Measurements from ENCODE around the gene AMBRA1. TPM values are rescaled to one million over a fixed set of nuclear protein-coding genes. Genes with fewer than 3 reads are reported as not detected.

Gene AMBRA1
- total RNA-seq, 1 experiment from 2014 or later: 15.8 TPM

GRCh38 chr11:46633291-46634217 lies 39.7 kb upstream of the AMBRA1 start:
- DNase-seq (no peak), ATAC-seq (no peak)
- no peak overlapping the region for H3K4me3 ChIP-seq (ENCODE audit: low read length)
- no peaks in the 10 kb centered on the region for H3K4me1 ChIP-seq (ENCODE audit: insufficient read depth, low read length)
- TF ChIP-seq EZH2 (IDR thresholded peaks at IDR 0.05; ENCODE audit: low read length, unreplicated experiment) (no peak), EZH2phosphoT487 (IDR thresholded peaks at IDR 0.05; ENCODE audit: borderline replicate concordance, low read length) (no peak), CTCF (conservative IDR thresholded peaks at IDR 0.05; ENCODE audit: low read depth, low read length) (no peak)
- no peaks in the 10 kb centered on the region for H3K27me3 ChIP-seq (ENCODE audit: low read length)
- intact Hi-C loops (cut with micrococcal nuclease): no loop called here
- peaks cover 4% of the 10 kb centered on the region; the same call in 1 of the 2 replicates for H3K36me3 ChIP-seq (ENCODE audit: low read depth, low read length)
- H3K9me2 ChIP-seq (replicated peaks; ENCODE audit: low read length): no peaks in the 10 kb centered on the region
- H3F3A ChIP-seq (ENCODE audit: low read length, unreplicated experiment): no peaks in the 10 kb centered on the region
- no peak overlapping the region for H2AFZ ChIP-seq (ENCODE audit: low read length)
- no peak overlapping the region for H3K27ac ChIP-seq (ENCODE audit: low read length)
- H3K79me2 ChIP-seq (ENCODE audit: low read length): no peaks in the 10 kb centered on the region
- H3K4me2 ChIP-seq (ENCODE audit: low read length): no peak overlapping the region
- H4K20me1 ChIP-seq (ENCODE audit: low read length): no peaks in the 10 kb centered on the region
- CTCF ChIA-PET: no interaction called here
- no peaks in the 10 kb centered on the region for H3K9me3 ChIP-seq (ENCODE audit: low read length)
- BruUV-seq (replicated peaks): no TSS peak
- POLR2A ChIA-PET (ENCODE audit: unreplicated experiment): no interaction called here
- no peak overlapping the region for H3K9ac ChIP-seq (ENCODE audit: low read length)

GRCh38 chr11:46632502-46632901 lies 38.7 kb upstream of the AMBRA1 start:
- DNase-seq (no peak), ATAC-seq (no peak)
- Histone ChIP-seq H3K9ac (ENCODE audit: low read length) (no peak overlapping the region), H3K9me2 (replicated peaks; ENCODE audit: low read length) (no peaks in the 10 kb centered on the region), H3K27ac (ENCODE audit: low read length) (no peak overlapping the region), H2AFZ (ENCODE audit: low read length) (no peak overlapping the region), H3K4me1 (ENCODE audit: insufficient read depth, low read length) (no peaks in the 10 kb centered on the region), H3K36me3 (ENCODE audit: low read depth, low read length) (peaks cover 4% of the 10 kb centered on the region; the same call in 1 of the 2 replicates), H4K20me1 (ENCODE audit: low read length) (no peaks in the 10 kb centered on the region), H3K4me3 (ENCODE audit: low read length) (no peak overlapping the region), H3F3A (ENCODE audit: low read length, unreplicated experiment) (no peaks in the 10 kb centered on the region), H3K27me3 (ENCODE audit: low read length) (no peaks in the 10 kb centered on the region), H3K79me2 (ENCODE audit: low read length) (no peaks in the 10 kb centered on the region), H3K4me2 (ENCODE audit: low read length) (no peak overlapping the region), H3K9me3 (ENCODE audit: low read length) (no peaks in the 10 kb centered on the region)
- ChIA-PET CTCF (no interaction called here), POLR2A (ENCODE audit: unreplicated experiment) (no interaction called here)
- no TSS peak for BruUV-seq (replicated peaks)
- intact Hi-C loops (cut with micrococcal nuclease): no loop called here
- no peak for TF ChIP-seq CTCF (conservative IDR thresholded peaks at IDR 0.05; ENCODE audit: low read depth, low read length)
- no peak for TF ChIP-seq EZH2phosphoT487 (IDR thresholded peaks at IDR 0.05; ENCODE audit: borderline replicate concordance, low read length)
- TF ChIP-seq EZH2 (IDR thresholded peaks at IDR 0.05; ENCODE audit: low read length, unreplicated experiment): no peak

- no peaks in the 10 kb centered on the region for H3K9me2 ChIP-seq (replicated peaks; ENCODE audit: low read length)
- TF ChIP-seq EZH2phosphoT487 (IDR thresholded peaks at IDR 0.05; ENCODE audit: borderline replicate concordance, low read length) (no peak), CTCF (conservative IDR thresholded peaks at IDR 0.05; ENCODE audit: low read depth, low read length) (no peak), EZH2 (IDR thresholded peaks at IDR 0.05; ENCODE audit: low read length, unreplicated experiment) (no peak)
- no peak overlapping the region for H3K27ac ChIP-seq (ENCODE audit: low read length)
- intact Hi-C loops (cut with micrococcal nuclease): no loop called here
- ChIA-PET CTCF (no interaction called here), POLR2A (ENCODE audit: unreplicated experiment) (no interaction called here)
- no peak for DNase-seq
- H3K9ac ChIP-seq (ENCODE audit: low read length): no peak overlapping the region
- no peak overlapping the region for H2AFZ ChIP-seq (ENCODE audit: low read length)
- BruUV-seq (replicated peaks): no TSS peak
- H3K4me3 ChIP-seq (ENCODE audit: low read length): no peak overlapping the region
- no peaks in the 10 kb centered on the region for H3K4me1 ChIP-seq (ENCODE audit: insufficient read depth, low read length)
- H3K79me2 ChIP-seq (ENCODE audit: low read length): no peaks in the 10 kb centered on the region
- no peaks in the 10 kb centered on the region for H4K20me1 ChIP-seq (ENCODE audit: low read length)
- no peak for ATAC-seq
- no peak overlapping the region for H3K4me2 ChIP-seq (ENCODE audit: low read length)
- peaks cover 4% of the 10 kb centered on the region; the same call in 1 of the 2 replicates for H3K36me3 ChIP-seq (ENCODE audit: low read depth, low read length)
- no peaks in the 10 kb centered on the region for H3F3A ChIP-seq (ENCODE audit: low read length, unreplicated experiment)
- H3K9me3 ChIP-seq (ENCODE audit: low read length): no peaks in the 10 kb centered on the region
- H3K27me3 ChIP-seq (ENCODE audit: low read length): no peaks in the 10 kb centered on the region
Observed at GRCh38 chr11:46631676-46632075, 37.9 kb upstream of the AMBRA1 start.
